Endothelial cell of umbilical vein (primary cell): ENCODE measurements around the gene NRF1. TPM values are rescaled to one million over a fixed set of nuclear protein-coding genes. Genes with fewer than 3 reads are reported as not detected.

ENCODE experiments used
- BruUV-seq: library from RNA; stranded (reverse); fragments of 400-500 nt; replicated peaks from 2 replicates; lab custom pipeline; 2021; lab: Mats Ljungman, UMichigan
- CTCF ChIA-PET: fragments of 300-600, 350-600 bp; sonication (Branson Sonifier 250); formaldehyde crosslinking; loops from one replicate; lab custom pipeline; 2021; ENCODE audit warnings: antibody characterized with exemption, inconsistent platforms; lab: Charles Lee
- POLR2A ChIA-PET: fragments of 300-600, 350-600 bp; sonication (Branson Sonifier 250); formaldehyde crosslinking; loops from one replicate; lab custom pipeline; 2021; ENCODE audit warnings: antibody characterized with exemption, inconsistent platforms; lab: Charles Lee
- DNase-seq: peaks from one replicate; pipeline ENCODE4 v3.0.0-alpha.2; 2011; ENCODE audit warnings: low read depth, low spot score
- FAIRE-seq: peaks from 2 replicates; lab custom pipeline; 2011; peaks lifted over from hg19 to GRCh38; lab: Jason Lieb, UNC
- H2AFZ ChIP-seq: 2 replicates; pipeline ENCODE4 v1.6.0; 2012; ENCODE audit warnings: low read depth, low read length, control low read depth, inconsistent platforms
- H3K27ac ChIP-seq: 2 replicates; pipeline ENCODE4 v1.5.1; 2011; ENCODE audit warnings: low read depth, mild to moderate bottlenecking, control low read depth, low read length, moderate library complexity; ENCODE audit not compliant: insufficient read depth
- H3K27me3 ChIP-seq, 2 experiments: 2 replicates each; pipeline versions ENCODE4 v1.6.0 to v1.6.1; 2011; ENCODE audit warnings: low read length in 2 of 2, mixed read lengths in 1 of 2; ENCODE audit not compliant: control insufficient read depth in 2 of 2, insufficient read depth in 2 of 2
- H3K36me3 ChIP-seq, 2 experiments: 2 replicates in 1 of 2; 3 replicates in 1 of 2; pipeline ENCODE4 v1.5.1; 2011; ENCODE audit warnings: low read length in 2 of 2, mild to moderate bottlenecking in 1 of 2, moderate library complexity in 1 of 2; ENCODE audit not compliant: control insufficient read depth in 2 of 2, insufficient read depth in 2 of 2; ENCODE audit errors: extremely low read depth in 1 of 2
- H3K4me1 ChIP-seq: 3 replicates; pipeline ENCODE4 v1.5.1; 2011; ENCODE audit warnings: mild to moderate bottlenecking, low read length; ENCODE audit not compliant: control insufficient read depth, insufficient read depth; ENCODE audit errors: extremely low read depth
- H3K4me2 ChIP-seq: 2 replicates; pipeline ENCODE4 v1.6.1; 2011; ENCODE audit warnings: low read length, control low read depth, mixed read lengths; ENCODE audit not compliant: insufficient read depth
- H3K4me3 ChIP-seq, 3 experiments: fragments of 200-600 bp in 1 of 3; sonication (generic), shearing (Covaris generic) in 1 of 3; replicated peaks in 1 of 3; 2 replicates each; pipeline ENCODE4 v1.5.1; 2011 to 2016; ENCODE audit warnings: control low read depth in 3 of 3, low read length in 3 of 3, mild to moderate bottlenecking in 2 of 3, inconsistent platforms in 1 of 3, low read depth in 1 of 3, moderate library complexity in 1 of 3; ENCODE audit not compliant: insufficient read depth in 1 of 3
- H3K79me2 ChIP-seq: 2 replicates; pipeline ENCODE4 v1.6.0; 2012; ENCODE audit warnings: low read length, inconsistent platforms; ENCODE audit not compliant: control insufficient read depth, insufficient read depth
- H3K9ac ChIP-seq: replicated peaks from 2 replicates; pipeline ENCODE3; 2011; ENCODE audit warnings: low read length, control low read depth; ENCODE audit not compliant: insufficient read depth; ENCODE audit errors: extremely low read depth
- H3K9me1 ChIP-seq: replicated peaks from 3 replicates; pipeline ENCODE4 v1.6.0; 2011; ENCODE audit warnings: mild to moderate bottlenecking, low read length; ENCODE audit not compliant: control insufficient read depth, insufficient read depth; ENCODE audit errors: extremely low read depth
- H3K9me3 ChIP-seq: replicated peaks from 2 replicates; pipeline ENCODE4 v1.5.1; 2012; ENCODE audit warnings: low read length, inconsistent platforms; ENCODE audit not compliant: control insufficient read depth, insufficient read depth
- H4K20me1 ChIP-seq: replicated peaks from 2 replicates; pipeline ENCODE3; 2011; ENCODE audit warnings: mild to moderate bottlenecking, low read length; ENCODE audit not compliant: control insufficient read depth, insufficient read depth; ENCODE audit errors: extremely low read depth
- EZH2 ChIP-seq: IDR thresholded peaks from 2 replicates; pipeline ENCODE4 v1.6.1; 2012; ENCODE audit warnings: borderline replicate concordance, low read depth, mild to moderate bottlenecking, moderate library complexity, low read length, inconsistent platforms; ENCODE audit not compliant: severe bottlenecking
- FOS ChIP-seq: IDR thresholded peaks from 2 replicates; pipeline ENCODE4 v1.6.1; 2011; ENCODE audit warnings: mild to moderate bottlenecking, low read length, moderate library complexity, borderline replicate concordance; ENCODE audit not compliant: insufficient read depth
- GATA2 ChIP-seq: IDR thresholded peaks from 2 replicates; pipeline ENCODE4 v1.7.0; 2011; ENCODE audit warnings: low read depth, mild to moderate bottlenecking, moderate library complexity, mixed read lengths, low read length; ENCODE audit not compliant: insufficient read length, insufficient read depth
- JUN ChIP-seq: IDR thresholded peaks from 2 replicates; pipeline ENCODE4 v1.6.1; 2011; ENCODE audit warnings: borderline replicate concordance, low read depth; ENCODE audit not compliant: insufficient read length, insufficient read depth
- MYC ChIP-seq: IDR thresholded peaks from one replicate; pipeline ENCODE4 v1.6.1; 2011; ENCODE audit warnings: mild to moderate bottlenecking, low read depth, low read length
- POLR2A ChIP-seq: IDR thresholded peaks from 2 replicates; pipeline ENCODE4 v1.6.1; 2012; ENCODE audit warnings: low read depth, mild to moderate bottlenecking, control low read depth, low read length
- POLR2AphosphoS5 ChIP-seq: IDR thresholded peaks from 2 replicates; pipeline ENCODE4 v1.6.1; 2012; ENCODE audit warnings: low read depth, mild to moderate bottlenecking, control low read depth, low read length, moderate library complexity; ENCODE audit not compliant: insufficient read depth
- dilution Hi-C: fragments of 300-500 bp; cut with MboI; formaldehyde crosslinking; loops from one replicate; pipeline ENCODE4 v1.15.0; 2019; ENCODE audit warnings: low sequenced_read_pairs; ENCODE audit not compliant: extremely low pct_ligation_motif_present
- intact Hi-C: fragments of 100-400 bp; cut with micrococcal nuclease; formaldehyde crosslinking; loops from one replicate; pipeline ENCODE4 v1.10.0; 2022
- polyA plus RNA-seq, 4 experiments: library from polyadenylated mRNA; depleted of rRNA in 3 of 4; stranded (reverse) in 3 of 4; unstranded in 1 of 4; fragments of >200 nt; gene quantifications; 2 replicates each; pipeline versions ENCODE4 v1.2.1 to v1.2.3, GENCODE V29; 2011 to 2012; ENCODE audit warnings: missing spikeins in 1 of 4
- total RNA-seq: library from RNA; stranded (reverse); gene quantifications from 2 replicates; pipeline ENCODE4 v1.2.3, GENCODE V29; 2021
- TF ChIP-seq, protein P1 (sequence below), 2 donors: IDR thresholded peaks; 1 replicate in 1 of 2; 2 replicates in 1 of 2; pipeline ENCODE4 v1.5.1; 2011; ENCODE audit warnings: low read length in 2 of 2, mild to moderate bottlenecking in 2 of 2, moderate library complexity in 2 of 2, control low read depth in 1 of 2, inconsistent platforms in 1 of 2, low read depth in 1 of 2; ENCODE audit not compliant: insufficient read depth in 1 of 2; ENCODE audit errors: extremely low read depth in 1 of 2
- TF ChIP-seq, protein P2 (sequence below): IDR thresholded peaks from 2 replicates; pipeline ENCODE4 v1.6.1; 2011; ENCODE audit not compliant: insufficient read depth, insufficient read length

Gene NRF1
- total and polyA plus RNA-seq, 2 donors (not counting 3 experiments of a cell fraction or from before 2014, with no cell fraction given), result 14.6 to 20.3 TPM

DNA sequence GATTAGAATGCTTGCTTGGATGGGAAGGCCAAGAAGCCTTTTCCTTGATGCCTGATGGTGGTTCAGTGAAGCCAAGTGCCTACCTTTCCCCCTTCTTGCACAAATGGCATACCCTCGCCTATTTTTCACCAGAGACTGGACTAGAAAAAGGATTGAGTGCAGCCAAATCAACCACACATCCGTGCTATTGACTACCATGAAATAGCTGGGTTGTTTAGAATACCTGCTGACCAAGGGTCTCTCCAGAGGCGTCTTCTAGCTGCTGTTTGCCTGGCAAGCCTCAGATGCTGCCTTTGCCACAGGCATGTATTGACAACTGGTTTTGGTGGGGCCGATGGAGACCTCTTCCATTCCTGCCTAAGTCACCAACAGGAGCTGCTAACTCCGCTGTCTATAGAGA is 146.5 kb downstream of the NRF1 start:
- CTCF ChIA-PET, result no interaction called here
- Histone ChIP-seq H4K20me1 (no peaks in the 10 kb centered on the region), H3K27ac (no peak overlapping the region), H2AFZ (no peak overlapping the region), H3K27me3 (no peaks in the 10 kb centered on the region), H3K4me3 (no peak overlapping the region), H3K79me2 (no peaks in the 10 kb centered on the region), H3K4me2 (no peak overlapping the region), H3K4me1 (no peaks in the 10 kb centered on the region), H3K9me3 (no peaks in the 10 kb centered on the region), H3K36me3 (peaks cover 2 to 5% of the 10 kb centered on the region in 2 experiments), H3K9me1 (no peaks in the 10 kb centered on the region), H3K9ac (no peak overlapping the region)
- no peak for FAIRE-seq
- POLR2A ChIA-PET, result no interaction called here
- no TSS peak for BruUV-seq
- dilution Hi-C loops (no loop called here), intact Hi-C loops (no loop called here)
- no peak for DNase-seq
- TF ChIP-seq POLR2A (no peak), EZH2 (no peak), POLR2AphosphoS5 (no peak), MYC (no peak), FOS (no peak), JUN (no peak), GATA2 (no peak)
- TF ChIP-seq, protein P1, sequence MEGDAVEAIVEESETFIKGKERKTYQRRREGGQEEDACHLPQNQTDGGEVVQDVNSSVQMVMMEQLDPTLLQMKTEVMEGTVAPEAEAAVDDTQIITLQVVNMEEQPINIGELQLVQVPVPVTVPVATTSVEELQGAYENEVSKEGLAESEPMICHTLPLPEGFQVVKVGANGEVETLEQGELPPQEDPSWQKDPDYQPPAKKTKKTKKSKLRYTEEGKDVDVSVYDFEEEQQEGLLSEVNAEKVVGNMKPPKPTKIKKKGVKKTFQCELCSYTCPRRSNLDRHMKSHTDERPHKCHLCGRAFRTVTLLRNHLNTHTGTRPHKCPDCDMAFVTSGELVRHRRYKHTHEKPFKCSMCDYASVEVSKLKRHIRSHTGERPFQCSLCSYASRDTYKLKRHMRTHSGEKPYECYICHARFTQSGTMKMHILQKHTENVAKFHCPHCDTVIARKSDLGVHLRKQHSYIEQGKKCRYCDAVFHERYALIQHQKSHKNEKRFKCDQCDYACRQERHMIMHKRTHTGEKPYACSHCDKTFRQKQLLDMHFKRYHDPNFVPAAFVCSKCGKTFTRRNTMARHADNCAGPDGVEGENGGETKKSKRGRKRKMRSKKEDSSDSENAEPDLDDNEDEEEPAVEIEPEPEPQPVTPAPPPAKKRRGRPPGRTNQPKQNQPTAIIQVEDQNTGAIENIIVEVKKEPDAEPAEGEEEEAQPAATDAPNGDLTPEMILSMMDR (IDR thresholded peaks at IDR 0.05; ENCODE audit: extremely low read depth in 1 of 2, insufficient read depth in 1 of 2, low read depth in 1 of 2, low read length in 2 of 2), result no peak
- TF ChIP-seq, protein P2, sequence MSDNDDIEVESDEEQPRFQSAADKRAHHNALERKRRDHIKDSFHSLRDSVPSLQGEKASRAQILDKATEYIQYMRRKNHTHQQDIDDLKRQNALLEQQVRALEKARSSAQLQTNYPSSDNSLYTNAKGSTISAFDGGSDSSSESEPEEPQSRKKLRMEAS, result no peak
